CD14-positive monocyte (primary cell): ENCODE data around the gene LRRTM4. TPM values are rescaled to one million over a fixed set of nuclear protein-coding genes. Genes with fewer than 3 reads are reported as not detected.
"Not testable (repeated sequence)": the region's sequence is repeated elsewhere in the genome, so short reads cannot be mapped to it uniquely, and the experiment has no call there.

Experiments used
- DNase-seq, 3 donors: peaks; one replicate each; pipeline ENCODE4 v3.0.0-alpha.2; 2011 to 2022
- H2AFZ ChIP-seq: 2 replicates; pipeline ENCODE4 v1.6.0; 2012; ENCODE audit warnings: mild to moderate bottlenecking, low read depth, low read length, inconsistent platforms; ENCODE audit not compliant: insufficient read depth, poor library complexity, severe bottlenecking
- H3K27ac ChIP-seq, 2 donors: 1 replicate in 1 of 2; 2 replicates in 1 of 2; pipeline ENCODE4 v1.5.1; 2012 to 2013; ENCODE audit warnings: low read length in 2 of 2, control low read depth in 1 of 2, inconsistent platforms in 1 of 2, low read depth in 1 of 2, mild to moderate bottlenecking in 1 of 2
- H3K27me3 ChIP-seq, 2 donors: one replicate each; pipeline versions ENCODE4 v1.6.0 to v1.6.1; 2011 to 2013; ENCODE audit warnings: low read length in 2 of 2; ENCODE audit not compliant: control insufficient read depth in 2 of 2, insufficient read depth in 2 of 2
- H3K36me3 ChIP-seq, 2 donors: replicated peaks in 1 of 2; 1 replicate in 1 of 2; 2 replicates in 1 of 2; pipeline versions ENCODE4 v1.5.1 to v1.6.1; 2012 to 2013; ENCODE audit warnings: low read length in 2 of 2, control low read depth in 1 of 2, inconsistent platforms in 1 of 2, mild to moderate bottlenecking in 1 of 2; ENCODE audit not compliant: insufficient read depth in 2 of 2, control insufficient read depth in 1 of 2
- H3K4me1 ChIP-seq, 2 donors: 1 replicate in 1 of 2; 2 replicates in 1 of 2; pipeline versions ENCODE4 v1.5.1 to v1.6.1; 2012 to 2013; ENCODE audit warnings: low read length in 2 of 2, control low read depth in 1 of 2, inconsistent platforms in 1 of 2, mild to moderate bottlenecking in 1 of 2, moderate library complexity in 1 of 2; ENCODE audit not compliant: insufficient read depth in 2 of 2, control insufficient read depth in 1 of 2
- H3K4me2 ChIP-seq: replicated peaks from 2 replicates; pipeline ENCODE3; 2012; ENCODE audit warnings: low read length, moderate library complexity, mild to moderate bottlenecking; ENCODE audit not compliant: poor library complexity, severe bottlenecking; ENCODE audit errors: extremely low read depth
- H3K4me3 ChIP-seq, 3 experiments: fragments of 200-600 bp in 1 of 3; sonication (generic) in 1 of 3; replicated peaks in 1 of 3; 1 replicate in 2 of 3; 2 replicates in 1 of 3; pipeline ENCODE4 v1.5.1; 2011 to 2013; ENCODE audit warnings: low read length in 3 of 3, mild to moderate bottlenecking in 3 of 3, control low read depth in 2 of 3, low read depth in 2 of 3, inconsistent platforms in 1 of 3, moderate library complexity in 1 of 3
- H3K79me2 ChIP-seq: 2 replicates; pipeline ENCODE4 v1.6.0; 2012; ENCODE audit warnings: mild to moderate bottlenecking, control low read depth, inconsistent platforms, low read length, moderate library complexity; ENCODE audit not compliant: insufficient read depth
- H3K9ac ChIP-seq: 2 replicates; pipeline ENCODE4 v1.6.0; 2017; ENCODE audit warnings: low read length, mild to moderate bottlenecking; ENCODE audit not compliant: insufficient read depth, poor library complexity, severe bottlenecking
- H3K9me3 ChIP-seq, 2 donors: replicated peaks in 1 of 2; 1 replicate in 1 of 2; 2 replicates in 1 of 2; pipeline versions ENCODE4 v1.5.1 to v1.6.1; 2012 to 2013; ENCODE audit warnings: low read length in 2 of 2, control low read depth in 1 of 2; ENCODE audit not compliant: control insufficient read depth in 1 of 2, insufficient read depth in 1 of 2
- H4K20me1 ChIP-seq: 2 replicates; pipeline ENCODE4 v1.6.0; 2012; ENCODE audit warnings: mild to moderate bottlenecking, low read length, control low read depth, moderate library complexity; ENCODE audit not compliant: insufficient read depth
- H3K27ac Mint-ChIP-seq, 7 donors: one replicate each; pipeline ENCODE4 v1.8.0; 2020; ENCODE audit warnings: mild to moderate bottlenecking in 7 of 7, mixed read lengths in 7 of 7, moderate library complexity in 6 of 7, inconsistent platforms in 2 of 7
- H3K27me3 Mint-ChIP-seq, 3 donors: one replicate each; pipeline ENCODE4 v1.8.0; 2021 to 2022; ENCODE audit warnings: low read depth in 3 of 3, mild to moderate bottlenecking in 3 of 3, mixed read lengths in 3 of 3, moderate library complexity in 3 of 3, inconsistent platforms in 1 of 3
- H3K36me3 Mint-ChIP-seq, 2 donors: one replicate each; pipeline ENCODE4 v1.8.0; 2020; ENCODE audit warnings: mixed read lengths in 2 of 2, inconsistent platforms in 1 of 2, mild to moderate bottlenecking in 1 of 2
- H3K4me1 Mint-ChIP-seq: one replicate; pipeline ENCODE4 v1.8.0; 2020; ENCODE audit warnings: mild to moderate bottlenecking, mixed read lengths
- H3K4me3 Mint-ChIP-seq, 2 donors: one replicate each; pipeline ENCODE4 v1.8.0; 2020; ENCODE audit warnings: mild to moderate bottlenecking in 2 of 2, mixed read lengths in 2 of 2, moderate library complexity in 1 of 2
- H3K9me3 Mint-ChIP-seq, 7 donors: one replicate each; pipeline ENCODE4 v1.8.0; 2020 to 2022; ENCODE audit warnings: mixed read lengths in 7 of 7, mild to moderate bottlenecking in 6 of 7, moderate library complexity in 6 of 7, inconsistent platforms in 2 of 7
- WGBS: methylation state at CpG from one replicate; pipeline ENCODE4 v1.1.5; 2013; ENCODE audit warnings: missing lambda C conversion rate; ENCODE audit not compliant: insufficient coverage; 5-methylcytosine and 5-hydroxymethylcytosine counted together
- intact Hi-C, 2 donors: fragments of 100-400 bp; cut with micrococcal nuclease; formaldehyde crosslinking; loops; one replicate each; pipeline versions ENCODE4 v1.15.0 to v1.15.1; 2023
- polyA plus RNA-seq, 3 donors: library from polyadenylated mRNA; depleted of rRNA in 1 of 3; unstranded in 2 of 3; stranded (reverse) in 1 of 3; fragments of 300-500 nt in 2 of 3; fragments of >200 nt in 1 of 3; fragmentation: Illumina TruSeq in 2 of 3; gene quantifications; 1 replicate in 2 of 3; 2 replicates in 1 of 3; pipeline ENCODE4 v1.2.3, GENCODE V29; 2012 to 2021
- TF ChIP-seq, protein P1 (sequence below): fragments of 200-600 bp; IDR thresholded peaks from one replicate; pipeline ENCODE4 v1.8.0; 2022; ENCODE audit warnings: antibody characterized with exemption, mild to moderate bottlenecking

The LRRTM4 gene
- polyA plus RNA-seq, 3 donors, result not detected

DNA sequence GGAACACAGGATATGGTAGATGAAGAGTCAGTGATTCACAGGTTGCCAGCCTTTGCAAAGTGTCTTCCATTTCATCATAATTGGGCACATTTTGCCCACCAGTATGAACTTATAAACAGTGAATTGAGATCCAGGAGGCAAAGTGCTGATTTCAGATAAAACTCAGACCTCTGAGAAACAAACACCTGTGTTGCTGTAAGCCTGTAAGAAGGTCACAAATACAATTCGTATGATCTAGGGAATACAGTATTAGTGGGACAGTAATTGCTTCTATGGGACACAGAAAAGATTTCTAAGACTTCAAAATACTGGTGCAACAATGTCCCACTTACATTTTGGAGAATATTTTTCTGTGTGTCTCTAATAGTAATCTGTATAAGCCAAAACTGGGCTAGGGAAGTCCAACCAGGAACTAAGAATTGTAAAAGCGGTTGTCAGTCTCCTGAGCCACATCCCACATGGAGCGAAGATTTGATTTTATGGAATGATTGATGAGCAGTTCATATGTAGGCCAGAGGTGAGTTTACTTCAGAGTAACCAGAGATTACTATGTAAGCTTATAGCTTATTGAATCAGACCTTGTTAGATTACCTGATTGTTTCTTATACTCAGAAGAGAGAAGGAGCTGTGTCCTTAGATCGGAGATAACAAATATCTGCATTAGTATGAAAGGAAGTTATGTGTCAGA lies 728.4 kb downstream of the LRRTM4 start:
- 80% methylated on average over 1 of the region's 4 CpGs for WGBS
- no peak overlapping the region for H3K27ac ChIP-seq
- H3K4me1 ChIP-seq, result no peaks in the 10 kb centered on the region
- no peaks in the 10 kb centered on the region for H3K9me3 ChIP-seq
- intact Hi-C loops, result no loop called here
- H3K4me2 ChIP-seq, result no peak overlapping the region
- Mint-ChIP-seq H3K4me1 (no peaks in the 10 kb centered on the region), H3K27me3 (peaks cover 0 to 2% (median 0%) of the 10 kb centered on the region in 3 donors), H3K9me3 (peaks cover 0 to 11% (median 5%) of the 10 kb centered on the region in 7 donors), H3K4me3 (no peak overlapping the region), H3K36me3 (no peaks in the 10 kb centered on the region), H3K27ac (no peak overlapping the region)
- no peak overlapping the region for H3K4me3 ChIP-seq
- H2AFZ ChIP-seq, result no peak overlapping the region
- H3K9ac ChIP-seq, result no peak overlapping the region
- TF ChIP-seq, protein P1, sequence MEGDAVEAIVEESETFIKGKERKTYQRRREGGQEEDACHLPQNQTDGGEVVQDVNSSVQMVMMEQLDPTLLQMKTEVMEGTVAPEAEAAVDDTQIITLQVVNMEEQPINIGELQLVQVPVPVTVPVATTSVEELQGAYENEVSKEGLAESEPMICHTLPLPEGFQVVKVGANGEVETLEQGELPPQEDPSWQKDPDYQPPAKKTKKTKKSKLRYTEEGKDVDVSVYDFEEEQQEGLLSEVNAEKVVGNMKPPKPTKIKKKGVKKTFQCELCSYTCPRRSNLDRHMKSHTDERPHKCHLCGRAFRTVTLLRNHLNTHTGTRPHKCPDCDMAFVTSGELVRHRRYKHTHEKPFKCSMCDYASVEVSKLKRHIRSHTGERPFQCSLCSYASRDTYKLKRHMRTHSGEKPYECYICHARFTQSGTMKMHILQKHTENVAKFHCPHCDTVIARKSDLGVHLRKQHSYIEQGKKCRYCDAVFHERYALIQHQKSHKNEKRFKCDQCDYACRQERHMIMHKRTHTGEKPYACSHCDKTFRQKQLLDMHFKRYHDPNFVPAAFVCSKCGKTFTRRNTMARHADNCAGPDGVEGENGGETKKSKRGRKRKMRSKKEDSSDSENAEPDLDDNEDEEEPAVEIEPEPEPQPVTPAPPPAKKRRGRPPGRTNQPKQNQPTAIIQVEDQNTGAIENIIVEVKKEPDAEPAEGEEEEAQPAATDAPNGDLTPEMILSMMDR, result no peak
- H3K36me3 ChIP-seq, result no peaks in the 10 kb centered on the region
- H3K27me3 ChIP-seq, result no peaks in the 10 kb centered on the region
- H4K20me1 ChIP-seq, result no peaks in the 10 kb centered on the region
- DNase-seq, result no peak
- H3K79me2 ChIP-seq, result no peaks in the 10 kb centered on the region

DNA sequence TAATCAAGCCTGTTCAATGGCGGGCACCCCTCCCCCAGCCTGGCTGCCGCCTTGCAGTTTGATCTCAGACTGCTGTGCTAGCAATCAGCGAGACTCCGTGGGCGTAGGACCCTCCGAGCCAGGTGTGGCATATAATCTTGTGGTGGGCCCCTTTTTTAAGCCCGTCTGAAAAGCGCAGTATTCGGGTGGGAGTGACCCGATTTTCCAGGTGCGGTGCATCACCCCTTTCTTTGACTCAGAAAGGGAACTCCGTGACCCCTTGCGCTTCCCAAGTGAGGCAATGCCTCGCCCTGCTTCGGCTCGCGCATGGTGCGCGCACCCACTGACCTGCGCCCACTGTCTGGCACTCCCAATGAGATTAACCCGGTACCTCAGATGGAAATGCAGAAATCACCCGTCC lies 740.9 kb downstream of the LRRTM4 start:
- H3K27ac ChIP-seq, H3K9ac ChIP-seq, H4K20me1 ChIP-seq, H3K4me3 ChIP-seq, H3K36me3 ChIP-seq, H3K4me1 Mint-ChIP-seq, intact Hi-C loops, H3K27ac Mint-ChIP-seq, H2AFZ ChIP-seq, DNase-seq, H3K36me3 Mint-ChIP-seq, H3K4me3 Mint-ChIP-seq, H3K4me2 ChIP-seq, H3K27me3 ChIP-seq, H3K27me3 Mint-ChIP-seq, H3K4me1 ChIP-seq, H3K79me2 ChIP-seq, H3K9me3 ChIP-seq: not testable (repeated sequence)
- WGBS, result 98% methylated on average over 9 of the region's 22 CpGs
- peaks cover 2 to 10% (median 6%) of the 10 kb centered on the region in 7 donors for H3K9me3 Mint-ChIP-seq
